ENCODE data around the gene ATP6V1E1.

ATP6V1E1 gene

GRCh38 chr22:17588606-17589005, 39.9 kb downstream of the ATP6V1E1 start:
- Histone ChIP-seq H4K20me1 (ENCODE audit: low read depth, low read length) (no peaks in the 10 kb centered on the region), H2AFZ (ENCODE audit: low read depth, low read length, severe bottlenecking) (no peak overlapping the region), H3K4me3 (ENCODE audit: insufficient read depth, low read length, poor library complexity, severe bottlenecking) (no peak overlapping the region)

DNA sequence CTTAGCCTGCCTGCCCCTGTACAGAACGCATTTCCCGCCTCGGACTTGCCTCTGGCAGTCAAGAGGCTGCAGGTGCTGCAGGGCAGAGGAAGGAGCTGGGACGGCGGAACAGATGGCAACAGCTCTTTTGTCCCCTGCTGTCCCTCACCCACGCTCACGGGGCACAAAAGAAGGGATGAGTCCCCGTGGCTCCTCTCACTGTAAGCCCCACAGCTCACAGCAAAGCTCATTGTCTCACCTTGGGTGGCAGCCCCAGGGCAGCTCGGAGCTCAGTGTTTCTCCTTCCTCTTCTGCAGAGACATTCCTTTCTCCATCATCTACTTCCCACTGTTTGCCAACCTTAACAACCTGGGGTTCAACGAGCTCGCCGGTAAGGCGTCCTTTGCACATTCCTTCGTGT, 40.9 kb downstream of the ATP6V1E1 start:
- no peak overlapping the region for H3K9ac ChIP-seq (ENCODE audit: low read length)
- H3K79me2 ChIP-seq (ENCODE audit: insufficient read depth, low read length), result no peaks in the 10 kb centered on the region
- no peak overlapping the region for H3K27ac ChIP-seq (ENCODE audit: low read depth, low read length)
- no peak for TF ChIP-seq EZH2phosphoT487 (conservative IDR thresholded peaks at IDR 0.05; ENCODE audit: low read length)
- no peak for TF ChIP-seq CTCF (IDR thresholded peaks at IDR 0.05; ENCODE audit: insufficient read depth, low read length, poor library complexity, severe bottlenecking)
- no peaks in the 10 kb centered on the region for H4K20me1 ChIP-seq (ENCODE audit: low read depth, low read length)
- no peaks in the 10 kb centered on the region for H3K36me3 ChIP-seq (ENCODE audit: low read length)
- no peaks in the 10 kb centered on the region for H3K27me3 ChIP-seq (ENCODE audit: low read length)
- no peak overlapping the region for H3K4me3 ChIP-seq (ENCODE audit: insufficient read depth, low read length, poor library complexity, severe bottlenecking)
- H2AFZ ChIP-seq (ENCODE audit: low read depth, low read length, severe bottlenecking), result no peak overlapping the region
- H3F3A ChIP-seq (ENCODE audit: insufficient read depth), result no peaks in the 10 kb centered on the region
- no peaks in the 10 kb centered on the region for H3K9me3 ChIP-seq (ENCODE audit: insufficient read depth, low read length)
- no peak overlapping the region for H3K4me2 ChIP-seq (ENCODE audit: low read depth, low read length, poor library complexity, severe bottlenecking)
- no peaks in the 10 kb centered on the region for H3K9me2 ChIP-seq (replicated peaks; ENCODE audit: insufficient read depth, low read length)

More at GRCh38 chr22:17588606-17589005, 39.9 kb downstream of the ATP6V1E1 start:
- Histone ChIP-seq H3K9ac (ENCODE audit: low read length) (no peak overlapping the region), H3K9me2 (replicated peaks; ENCODE audit: insufficient read depth, low read length) (no peaks in the 10 kb centered on the region), H3K27ac (ENCODE audit: low read depth, low read length) (no peak overlapping the region), H3F3A (ENCODE audit: insufficient read depth) (no peaks in the 10 kb centered on the region), H3K9me3 (ENCODE audit: insufficient read depth, low read length) (no peaks in the 10 kb centered on the region), H3K79me2 (ENCODE audit: insufficient read depth, low read length) (no peaks in the 10 kb centered on the region), H3K4me2 (ENCODE audit: low read depth, low read length, poor library complexity, severe bottlenecking) (no peak overlapping the region), H3K27me3 (ENCODE audit: low read length) (no peaks in the 10 kb centered on the region), H3K36me3 (ENCODE audit: low read length) (no peaks in the 10 kb centered on the region)
- TF ChIP-seq CTCF (IDR thresholded peaks at IDR 0.05; ENCODE audit: insufficient read depth, low read length, poor library complexity, severe bottlenecking) (no peak), EZH2phosphoT487 (conservative IDR thresholded peaks at IDR 0.05; ENCODE audit: low read length) (no peak)

DNA sequence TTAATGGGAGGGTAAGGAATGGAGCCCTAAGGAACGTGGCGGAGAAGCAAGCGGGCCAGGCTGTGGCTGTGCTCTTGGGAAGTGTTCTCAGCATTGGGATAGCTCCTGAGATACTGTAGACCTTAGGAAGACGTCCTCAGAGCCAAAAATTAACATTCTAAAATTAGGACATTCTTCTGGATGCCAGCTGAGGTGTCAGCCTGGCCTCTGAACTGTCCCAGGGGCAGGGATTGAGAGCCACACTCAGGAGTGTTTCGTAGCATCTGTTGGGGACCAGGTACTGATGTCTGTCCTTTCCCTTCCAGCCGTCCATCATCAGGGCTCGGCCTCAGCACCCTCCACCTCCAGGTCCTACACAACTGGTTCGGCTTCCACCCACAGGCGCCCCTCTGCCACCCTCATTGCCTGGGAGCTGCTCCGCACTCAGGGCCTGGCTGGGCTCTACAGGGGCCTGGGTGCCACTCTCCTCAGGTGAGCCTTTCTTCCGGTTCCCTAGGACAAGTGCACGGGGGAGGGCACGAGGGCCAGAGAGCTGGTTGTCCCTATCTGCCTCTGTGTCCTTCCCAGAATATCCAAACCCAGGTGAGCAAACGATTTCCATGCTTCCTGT, 41.6 kb downstream of the ATP6V1E1 start:
- H3K36me3 ChIP-seq (ENCODE audit: low read length), result no peaks in the 10 kb centered on the region
- no peak overlapping the region for H3K9ac ChIP-seq (ENCODE audit: low read length)
- no peak overlapping the region for H3K4me2 ChIP-seq (ENCODE audit: low read depth, low read length, poor library complexity, severe bottlenecking)
- no peaks in the 10 kb centered on the region for H3F3A ChIP-seq (ENCODE audit: insufficient read depth)
- no peak overlapping the region for H3K4me3 ChIP-seq (ENCODE audit: insufficient read depth, low read length, poor library complexity, severe bottlenecking)
- no peaks in the 10 kb centered on the region for H3K9me3 ChIP-seq (ENCODE audit: insufficient read depth, low read length)
- no peaks in the 10 kb centered on the region for H3K9me2 ChIP-seq (replicated peaks; ENCODE audit: insufficient read depth, low read length)
- H4K20me1 ChIP-seq (ENCODE audit: low read depth, low read length), result no peaks in the 10 kb centered on the region
- TF ChIP-seq CTCF (IDR thresholded peaks at IDR 0.05; ENCODE audit: insufficient read depth, low read length, poor library complexity, severe bottlenecking) (no peak), EZH2phosphoT487 (conservative IDR thresholded peaks at IDR 0.05; ENCODE audit: low read length) (no peak)
- H3K79me2 ChIP-seq (ENCODE audit: insufficient read depth, low read length), result no peaks in the 10 kb centered on the region
- H3K27ac ChIP-seq (ENCODE audit: low read depth, low read length), result no peak overlapping the region
- no peaks in the 10 kb centered on the region for H3K27me3 ChIP-seq (ENCODE audit: low read length)
- H2AFZ ChIP-seq (ENCODE audit: low read depth, low read length, severe bottlenecking), result no peak overlapping the region

All from SU-DHL-6 (cell line).